SK-N-SH (cell line): Measurements from ENCODE around the gene NTN1. TPM values are rescaled to one million over a fixed set of nuclear protein-coding genes. Genes with fewer than 3 reads are reported as not detected.

Experiments used
- CTCF ChIA-PET: fragments of 300-600, 350-600 bp; formaldehyde crosslinking; extraction: SDS; loops from one replicate; lab custom pipeline; 2021; lab: Yijun Ruan, JAX
- POLR2A ChIA-PET: fragments of 350-600 bp; sonication (Branson Sonifier 250); formaldehyde crosslinking; extraction: SDS; loops from one replicate; lab custom pipeline; 2020; ENCODE audit warnings: antibody characterized with exemption, inconsistent platforms; lab: Yijun Ruan, JAX
- DNase-seq: peaks from one replicate; pipeline ENCODE4 v3.0.0; 2012
- H2AFZ ChIP-seq: fragments of 200-600 bp; sonication (generic); 2 replicates; pipeline ENCODE4 v1.8.1; 2016; ENCODE audit warnings: antibody characterized with exemption, mild to moderate bottlenecking, low read depth
- H3F3A ChIP-seq: fragments of 200-600 bp; sonication (generic); replicated peaks from 2 replicates; pipeline ENCODE3; 2016; ENCODE audit warnings: antibody characterized with exemption, mild to moderate bottlenecking; ENCODE audit not compliant: insufficient read depth
- H3K27ac ChIP-seq, 2 experiments: fragments of 200-500 bp in 1 of 2; fragments of 200-600 bp in 1 of 2; sonication (Bioruptor generic) in 1 of 2; sonication (generic), shearing (Covaris generic) in 1 of 2; 2 replicates each; pipeline versions ENCODE4 v1.5.1 to v1.6.1; 2014 to 2016; ENCODE audit warnings: low read depth in 2 of 2, inconsistent platforms in 1 of 2, low read length in 1 of 2, mild to moderate bottlenecking in 1 of 2, mixed read lengths in 1 of 2
- H3K27me3 ChIP-seq: fragments of 200-600 bp; sonication (generic), shearing (Covaris generic); 2 replicates; pipeline ENCODE4 v1.6.1; 2016; ENCODE audit warnings: mixed run types; ENCODE audit not compliant: insufficient read depth
- H3K36me3 ChIP-seq, 2 experiments: fragments of 200-500 bp in 1 of 2; fragments of 200-600 bp in 1 of 2; sonication (Bioruptor generic) in 1 of 2; sonication (generic) in 1 of 2; replicated peaks in 1 of 2; 2 replicates each; pipeline versions ENCODE3 to v1.5.1; 2014 to 2016; ENCODE audit warnings: low read length in 1 of 2, mild to moderate bottlenecking in 1 of 2; ENCODE audit not compliant: insufficient read depth in 2 of 2, control insufficient read depth in 1 of 2
- H3K4me1 ChIP-seq, 2 experiments: fragments of 200-500 bp in 1 of 2; fragments of 200-600 bp in 1 of 2; sonication (Bioruptor generic) in 1 of 2; sonication (generic), shearing (Covaris generic) in 1 of 2; 2 replicates each; pipeline versions ENCODE4 v1.5.1 to v1.6.1; 2014 to 2016; ENCODE audit warnings: low read depth in 1 of 2, low read length in 1 of 2, mixed run types in 1 of 2; ENCODE audit not compliant: insufficient read depth in 2 of 2, control insufficient read depth in 1 of 2
- H3K4me2 ChIP-seq: fragments of 200-600 bp; sonication (generic), shearing (Covaris generic); 2 replicates; pipeline ENCODE4 v1.6.1; 2017; ENCODE audit warnings: mixed run types
- H3K4me3 ChIP-seq, 2 experiments: fragments of 200-500 bp in 1 of 2; fragments of 200-600 bp in 1 of 2; sonication (Bioruptor generic) in 1 of 2; sonication (generic), shearing (Covaris generic) in 1 of 2; 2 replicates each; pipeline versions ENCODE4 v1.5.1 to v1.8.1; 2014 to 2016; ENCODE audit warnings: low read depth in 2 of 2, inconsistent platforms in 1 of 2, low read length in 1 of 2, mild to moderate bottlenecking in 1 of 2, mixed read lengths in 1 of 2, moderate library complexity in 1 of 2
- H3K79me2 ChIP-seq: fragments of 200-600 bp; sonication (generic); 2 replicates; pipeline ENCODE4 v1.8.1; 2017; ENCODE audit warnings: mild to moderate bottlenecking; ENCODE audit not compliant: insufficient read depth
- H3K9ac ChIP-seq: fragments of 200-600 bp; sonication (generic); 2 replicates; pipeline ENCODE4 v1.6.1; 2017; ENCODE audit warnings: mixed run types
- H3K9me2 ChIP-seq: fragments of 200-600 bp; sonication (generic); 2 replicates; pipeline ENCODE4 v1.6.1; 2017; ENCODE audit warnings: mixed run types
- H3K9me3 ChIP-seq: fragments of 200-600 bp; sonication (generic); 2 replicates; pipeline ENCODE4 v1.6.1; 2017; ENCODE audit warnings: mixed run types, mild to moderate bottlenecking, moderate library complexity
- H4K20me1 ChIP-seq: fragments of 200-600 bp; sonication (generic); 2 replicates; pipeline ENCODE4 v1.6.1; 2017; ENCODE audit warnings: mild to moderate bottlenecking, mixed run types; ENCODE audit not compliant: insufficient read depth
- CHD2 ChIP-seq: fragments of 150-350 bp; IDR thresholded peaks from 2 replicates; pipeline ENCODE4 v1.6.1; 2018; ENCODE audit warnings: low read length; ENCODE audit not compliant: partially characterized antibody
- ELF1 ChIP-seq: IDR thresholded peaks from 2 replicates; pipeline ENCODE4 v1.4.0; 2012
- EZH2phosphoT487 ChIP-seq: fragments of 200-600 bp; sonication (generic); IDR thresholded peaks from 2 replicates; pipeline ENCODE4 v1.6.1; 2017; ENCODE audit warnings: low read depth, mixed run types, mild to moderate bottlenecking, antibody characterized with exemption, moderate library complexity, borderline replicate concordance
- FOXM1 ChIP-seq: IDR thresholded peaks from 2 replicates; pipeline ENCODE4 v1.4.0; 2012; ENCODE audit warnings: low read depth, mild to moderate bottlenecking
- GABPA ChIP-seq: IDR thresholded peaks from 2 replicates; pipeline ENCODE4 v1.4.0; 2012; ENCODE audit warnings: low read depth, mild to moderate bottlenecking
- GATA2 ChIP-seq: sonication (generic); formaldehyde crosslinking; IDR thresholded peaks from 2 replicates; pipeline ENCODE4 v1.5.0; 2020; ENCODE audit warnings: mild to moderate bottlenecking, missing genetic modification reagents
- JUND ChIP-seq: IDR thresholded peaks from 2 replicates; pipeline ENCODE4 v1.4.0; 2012
- MEF2A ChIP-seq: IDR thresholded peaks from 2 replicates; pipeline ENCODE4 v1.4.0; 2012; ENCODE audit warnings: low read depth, borderline replicate concordance
- MXI1 ChIP-seq: IDR thresholded peaks from 2 replicates; pipeline ENCODE4 v1.6.1; 2012; ENCODE audit warnings: mild to moderate bottlenecking, low read depth, low read length, improper control_type of control experiment
- NFIC ChIP-seq: IDR thresholded peaks from 2 replicates; pipeline ENCODE4 v1.4.0; 2012; ENCODE audit warnings: borderline replicate concordance
- RAD21 ChIP-seq: IDR thresholded peaks from 2 replicates; pipeline ENCODE4 v1.6.1; 2012; ENCODE audit warnings: mild to moderate bottlenecking, low read length
- RFX5 ChIP-seq: IDR thresholded peaks from 2 replicates; pipeline ENCODE4 v1.6.1; 2012; ENCODE audit warnings: mild to moderate bottlenecking, improper control_type of control experiment, low read length
- RXRA ChIP-seq: IDR thresholded peaks from 2 replicates; pipeline ENCODE4 v1.4.0; 2012; ENCODE audit warnings: low read depth, mild to moderate bottlenecking, borderline replicate concordance
- SIN3A ChIP-seq: IDR thresholded peaks from 2 replicates; pipeline ENCODE4 v1.6.1; 2012; ENCODE audit warnings: low read depth, mild to moderate bottlenecking, low read length, moderate library complexity, borderline replicate concordance
- TAF1 ChIP-seq: IDR thresholded peaks from 2 replicates; pipeline ENCODE4 v1.6.1; 2012; ENCODE audit warnings: low read depth, mild to moderate bottlenecking, low read length, moderate library complexity, borderline replicate concordance
- TCF12 ChIP-seq: IDR thresholded peaks from 2 replicates; pipeline ENCODE4 v1.4.0; 2012
- TEAD4 ChIP-seq: IDR thresholded peaks from 2 replicates; pipeline ENCODE4 v1.4.0; 2012; ENCODE audit warnings: mild to moderate bottlenecking, borderline replicate concordance; ENCODE audit not compliant: insufficient read depth
- YY1 ChIP-seq: IDR thresholded peaks from 2 replicates; pipeline ENCODE4 v1.4.0; 2012; ENCODE audit warnings: low read depth, mild to moderate bottlenecking
- WGBS: methylation state at CpG from one replicate; pipeline ENCODE4 v1.1.6; 2017; ENCODE audit warnings: low lambda C conversion rate; 5-methylcytosine and 5-hydroxymethylcytosine counted together
- polyA plus RNA-seq, 3 experiments: library from polyadenylated mRNA; depleted of rRNA; stranded (reverse); fragments of >200 nt; gene quantifications; 2 replicates each; pipeline ENCODE4 v1.2.3, GENCODE V29; 2012
- TF ChIP-seq, protein P1 (sequence below): fragments of 150-350 bp; IDR thresholded peaks from 2 replicates; pipeline ENCODE4 v1.6.1; 2017; ENCODE audit warnings: antibody characterized with exemption, low read length, low read depth, borderline replicate concordance
- TF ChIP-seq, protein P2 (sequence below): IDR thresholded peaks from 2 replicates; pipeline ENCODE4 v1.4.0; 2012; ENCODE audit warnings: low read depth
- TF ChIP-seq, protein P3 (sequence below): fragments of 150-350 bp; IDR thresholded peaks from 2 replicates; pipeline ENCODE4 v1.6.1; 2016; ENCODE audit warnings: mild to moderate bottlenecking, low read depth, low read length
- TF ChIP-seq, protein P4 (sequence below): IDR thresholded peaks from 2 replicates; pipeline ENCODE4 v1.4.0; 2012; ENCODE audit warnings: low read depth, borderline replicate concordance

NTN1 gene
- polyA plus RNA-seq, 1 of the 3 experiments (the other 2 are of a cell fraction) = 0.05 TPM

DNA sequence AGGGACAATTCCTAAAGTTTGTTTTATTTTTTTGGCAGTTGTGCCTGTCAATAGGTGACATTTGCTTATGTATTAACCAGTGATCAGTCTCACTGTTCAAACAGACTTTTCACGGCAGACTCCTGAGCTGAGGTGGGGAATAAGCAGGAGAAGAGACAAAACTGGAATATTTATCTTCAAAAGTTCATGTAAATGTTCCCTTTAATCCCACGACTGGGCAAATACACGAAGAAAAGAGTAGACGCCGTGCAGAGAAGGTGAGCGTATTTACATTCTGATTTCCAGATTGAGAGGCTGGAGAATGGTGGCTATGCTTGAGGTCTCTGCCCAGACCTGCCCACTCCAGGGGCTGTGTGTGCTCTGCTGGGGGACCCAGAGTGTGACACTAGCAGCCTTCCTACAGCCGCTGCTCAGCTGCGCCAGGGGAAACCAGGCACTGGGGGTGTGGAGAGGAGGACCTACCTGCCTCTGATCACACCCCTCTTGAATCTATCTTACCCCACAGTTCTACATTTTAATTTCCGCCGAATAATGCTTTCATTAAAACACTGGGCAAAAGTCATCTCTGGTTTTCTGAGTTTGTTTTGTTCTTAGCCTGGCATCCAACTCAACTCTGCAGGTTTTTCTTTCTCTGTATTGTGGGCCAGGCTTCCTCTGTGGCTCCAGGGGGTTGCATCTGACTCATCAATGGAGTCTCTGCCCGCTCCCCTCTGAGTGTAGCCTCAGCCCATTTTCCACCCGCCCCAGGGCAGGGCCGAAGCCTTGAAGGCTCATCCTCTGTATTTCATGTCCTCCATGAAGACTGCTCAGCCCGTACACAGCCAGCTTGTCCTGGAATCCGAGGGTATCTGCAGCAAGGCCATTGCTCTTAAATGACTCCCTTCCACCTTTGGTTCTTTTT lies 237.1 kb downstream of the NTN1 start:
- ChIA-PET CTCF (interaction anchor here (0.9 kb wide), 1 partner anchor 17 kb away, joined by 3 read pairs; no protein-coding TSS in a partner anchor), POLR2A (no interaction called here)
- no peaks in the 10 kb centered on the region for H3K27me3 ChIP-seq
- no peaks in the 10 kb centered on the region for H3K79me2 ChIP-seq
- no peaks in the 10 kb centered on the region for H4K20me1 ChIP-seq
- H3K4me2 ChIP-seq = no peak overlapping the region
- no peak overlapping the region for H3K27ac ChIP-seq
- H2AFZ ChIP-seq = no peak overlapping the region
- no peak overlapping the region for H3K9ac ChIP-seq
- H3K4me1 ChIP-seq = peaks cover 0 to 5% of the 10 kb centered on the region in 2 experiments; a peak in 1 of 4 replicates
- no peaks in the 10 kb centered on the region for H3F3A ChIP-seq
- no peak for DNase-seq
- no peaks in the 10 kb centered on the region for H3K36me3 ChIP-seq
- no peaks in the 10 kb centered on the region for H3K9me2 ChIP-seq
- no peak for TF ChIP-seq CHD2
- no peak for TF ChIP-seq EZH2phosphoT487
- no peak for TF ChIP-seq RFX5
- no peak for TF ChIP-seq TEAD4
- TF ChIP-seq RXRA = no peak
- no peak for TF ChIP-seq MXI1
- TF ChIP-seq, protein P1, sequence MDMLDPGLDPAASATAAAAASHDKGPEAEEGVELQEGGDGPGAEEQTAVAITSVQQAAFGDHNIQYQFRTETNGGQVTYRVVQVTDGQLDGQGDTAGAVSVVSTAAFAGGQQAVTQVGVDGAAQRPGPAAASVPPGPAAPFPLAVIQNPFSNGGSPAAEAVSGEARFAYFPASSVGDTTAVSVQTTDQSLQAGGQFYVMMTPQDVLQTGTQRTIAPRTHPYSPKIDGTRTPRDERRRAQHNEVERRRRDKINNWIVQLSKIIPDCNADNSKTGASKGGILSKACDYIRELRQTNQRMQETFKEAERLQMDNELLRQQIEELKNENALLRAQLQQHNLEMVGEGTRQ = no peak
- no peak for TF ChIP-seq JUND
- TF ChIP-seq TAF1 = no peak
- TF ChIP-seq NFIC = no peak
- no peak for TF ChIP-seq GATA2
- TF ChIP-seq, protein P2, sequence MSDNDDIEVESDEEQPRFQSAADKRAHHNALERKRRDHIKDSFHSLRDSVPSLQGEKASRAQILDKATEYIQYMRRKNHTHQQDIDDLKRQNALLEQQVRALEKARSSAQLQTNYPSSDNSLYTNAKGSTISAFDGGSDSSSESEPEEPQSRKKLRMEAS = no peak
- no peaks in the 10 kb centered on the region for H3K9me3 ChIP-seq
- 82% methylated on average over 14 of the region's 15 CpGs for WGBS
- no peak overlapping the region for H3K4me3 ChIP-seq

DNA sequence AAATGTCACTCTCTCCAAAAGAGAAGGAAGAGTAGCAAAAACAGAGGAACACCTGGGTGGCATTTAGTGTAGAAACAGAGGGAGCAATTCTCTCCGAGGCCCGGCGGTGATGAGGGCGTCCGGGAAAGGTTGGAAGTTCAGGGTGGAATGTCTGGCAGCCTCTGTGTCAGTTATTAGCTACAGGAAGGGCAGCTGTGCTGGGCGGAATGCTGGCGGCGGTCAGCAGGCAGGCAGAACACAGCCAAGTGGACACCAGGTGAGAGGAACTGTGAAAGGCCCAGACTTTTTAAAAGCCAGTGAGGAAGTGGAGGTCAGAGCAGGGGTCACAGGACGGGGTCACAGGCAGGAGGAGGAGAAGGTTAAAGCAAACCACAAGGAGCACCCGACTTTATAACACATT lies 238.1 kb downstream of the NTN1 start:
- no peak overlapping the region for H3K9ac ChIP-seq
- H2AFZ ChIP-seq = no peak overlapping the region
- no peak for DNase-seq
- H4K20me1 ChIP-seq = no peaks in the 10 kb centered on the region
- H3K4me1 ChIP-seq = peaks cover 0 to 5% of the 10 kb centered on the region in 2 experiments; a peak in 1 of 4 replicates
- ChIA-PET POLR2A (no interaction called here), CTCF (interaction anchor here (0.9 kb wide), 1 partner anchor 18 kb away, joined by 3 read pairs; no protein-coding TSS in a partner anchor)
- no peak overlapping the region for H3K4me3 ChIP-seq
- no peaks in the 10 kb centered on the region for H3K27me3 ChIP-seq
- H3K4me2 ChIP-seq = no peak overlapping the region
- no peak overlapping the region for H3K27ac ChIP-seq
- WGBS = 88% methylated on average over 10 of the region's 10 CpGs
- H3K79me2 ChIP-seq = no peaks in the 10 kb centered on the region
- no peaks in the 10 kb centered on the region for H3K9me3 ChIP-seq
- H3K9me2 ChIP-seq = no peaks in the 10 kb centered on the region
- H3K36me3 ChIP-seq = no peaks in the 10 kb centered on the region
- TF ChIP-seq YY1 (no peak), GABPA (no peak), TAF1 (no peak), ELF1 (no peak), RAD21 (no peak), FOXM1 (no peak), MEF2A (no peak), NFIC (no peak), TCF12 (no peak), SIN3A (no peak), JUND (no peak)
- TF ChIP-seq, protein P3, sequence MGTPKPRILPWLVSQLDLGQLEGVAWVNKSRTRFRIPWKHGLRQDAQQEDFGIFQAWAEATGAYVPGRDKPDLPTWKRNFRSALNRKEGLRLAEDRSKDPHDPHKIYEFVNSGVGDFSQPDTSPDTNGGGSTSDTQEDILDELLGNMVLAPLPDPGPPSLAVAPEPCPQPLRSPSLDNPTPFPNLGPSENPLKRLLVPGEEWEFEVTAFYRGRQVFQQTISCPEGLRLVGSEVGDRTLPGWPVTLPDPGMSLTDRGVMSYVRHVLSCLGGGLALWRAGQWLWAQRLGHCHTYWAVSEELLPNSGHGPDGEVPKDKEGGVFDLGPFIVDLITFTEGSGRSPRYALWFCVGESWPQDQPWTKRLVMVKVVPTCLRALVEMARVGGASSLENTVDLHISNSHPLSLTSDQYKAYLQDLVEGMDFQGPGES = no peak
- TF ChIP-seq, protein P4, sequence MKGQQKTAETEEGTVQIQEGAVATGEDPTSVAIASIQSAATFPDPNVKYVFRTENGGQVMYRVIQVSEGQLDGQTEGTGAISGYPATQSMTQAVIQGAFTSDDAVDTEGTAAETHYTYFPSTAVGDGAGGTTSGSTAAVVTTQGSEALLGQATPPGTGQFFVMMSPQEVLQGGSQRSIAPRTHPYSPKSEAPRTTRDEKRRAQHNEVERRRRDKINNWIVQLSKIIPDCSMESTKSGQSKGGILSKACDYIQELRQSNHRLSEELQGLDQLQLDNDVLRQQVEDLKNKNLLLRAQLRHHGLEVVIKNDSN = no peak
- H3F3A ChIP-seq = no peaks in the 10 kb centered on the region
